Neural progenitor cell (in vitro differentiated cells): ENCODE measurements around the gene ARL5B. TPM values are rescaled to one million over a fixed set of nuclear protein-coding genes. Genes with fewer than 3 reads are reported as not detected.

ENCODE experiments used
- DNase-seq: peaks from one replicate; pipeline ENCODE4 v3.0.0-alpha.2; 2016; ENCODE audit warnings: low spot score
- H2AFZ ChIP-seq: fragments of 200-600 bp; sonication (generic); replicated peaks from 2 replicates; pipeline ENCODE4 v1.6.1; 2016; ENCODE audit warnings: antibody characterized with exemption
- H3F3A ChIP-seq: fragments of 200-600 bp; sonication (generic); 2 replicates; pipeline ENCODE4 v1.6.1; 2016; ENCODE audit warnings: antibody characterized with exemption, low read depth
- H3K27ac ChIP-seq: fragments of 200-600 bp; sonication (generic); 2 replicates; pipeline ENCODE4 v1.5.1; 2016; ENCODE audit warnings: mild to moderate bottlenecking
- H3K27me3 ChIP-seq: fragments of 200-600 bp; sonication (generic); 2 replicates; pipeline ENCODE4 v1.6.1; 2016; ENCODE audit warnings: mild to moderate bottlenecking, moderate library complexity
- H3K36me3 ChIP-seq: fragments of 200-600 bp; sonication (generic); 2 replicates; pipeline ENCODE4 v1.5.1; 2016
- H3K4me1 ChIP-seq: fragments of 200-600 bp; sonication (generic); 2 replicates; pipeline ENCODE4 v1.6.1; 2016; ENCODE audit warnings: mixed run types
- H3K4me2 ChIP-seq: fragments of 200-600 bp; sonication (generic); 2 replicates; pipeline ENCODE4 v1.6.1; 2016
- H3K4me3 ChIP-seq: fragments of 200-600 bp; sonication (generic); 2 replicates; pipeline ENCODE4 v1.5.1; 2016
- H3K79me2 ChIP-seq: fragments of 200-600 bp; sonication (generic); 2 replicates; pipeline ENCODE4 v1.6.1; 2016; ENCODE audit warnings: low read depth
- H3K9ac ChIP-seq: fragments of 200-600 bp; sonication (generic); 2 replicates; pipeline ENCODE4 v1.6.1; 2016
- H3K9me3 ChIP-seq: fragments of 200-600 bp; sonication (generic); 2 replicates; pipeline ENCODE4 v1.5.1; 2016; ENCODE audit warnings: low read depth
- H4K20me1 ChIP-seq: fragments of 200-600 bp; sonication (generic); 2 replicates; pipeline ENCODE4 v1.6.1; 2016; ENCODE audit warnings: low read depth
- H3K27ac Mint-ChIP-seq: 3 replicates; pipeline ENCODE4 v1.8.0; 2021; ENCODE audit warnings: mixed read lengths
- H3K27me3 Mint-ChIP-seq: 2 replicates; pipeline ENCODE4 v1.8.0; 2022; ENCODE audit warnings: low read depth, mild to moderate bottlenecking, inconsistent platforms, moderate library complexity, mixed read lengths; ENCODE audit not compliant: insufficient read depth
- H3K36me3 Mint-ChIP-seq: 3 replicates; pipeline ENCODE4 v1.8.0; 2021; ENCODE audit warnings: mixed read lengths
- H3K4me1 Mint-ChIP-seq: 3 replicates; pipeline ENCODE4 v1.8.0; 2021; ENCODE audit warnings: mixed read lengths
- H3K4me3 Mint-ChIP-seq: 3 replicates; pipeline ENCODE4 v1.8.0; 2021; ENCODE audit warnings: mild to moderate bottlenecking, moderate library complexity, mixed read lengths
- H3K9me3 Mint-ChIP-seq: 3 replicates; pipeline ENCODE4 v1.8.0; 2020; ENCODE audit warnings: mixed read lengths
- CTCF ChIP-seq: fragments of 200-600 bp; sonication (generic); IDR thresholded peaks from 2 replicates; pipeline ENCODE4 v1.5.1; 2017; ENCODE audit warnings: antibody characterized with exemption, mild to moderate bottlenecking
- EZH2 ChIP-seq: fragments of 200-600 bp; sonication (generic); IDR thresholded peaks from 2 replicates; pipeline ENCODE4 v1.6.1; 2017; ENCODE audit warnings: antibody characterized with exemption, mild to moderate bottlenecking, moderate library complexity
- total RNA-seq: library from RNA; depleted of rRNA; stranded (reverse); fragments of >200 nt; gene quantifications from 2 replicates; pipeline ENCODE4 v1.2.3, GENCODE V29; 2015; ENCODE audit warnings: low replicate concordance

Gene ARL5B
- total RNA-seq, 1 donor from 2014 or later = 108 TPM

GRCh38 chr10:18723801-18724200, 64.6 kb downstream of the ARL5B start:
- H3K36me3 Mint-ChIP-seq = no peaks in the 10 kb centered on the region
- Histone ChIP-seq H3K79me2 (no peaks in the 10 kb centered on the region), H3K9me3 (no peaks in the 10 kb centered on the region), H3K27ac (no peak overlapping the region), H3K9ac (no peak overlapping the region), H3K36me3 (no peaks in the 10 kb centered on the region), H4K20me1 (no peaks in the 10 kb centered on the region), H3K27me3 (no peaks in the 10 kb centered on the region), H2AFZ (no peak overlapping the region), H3F3A (no peaks in the 10 kb centered on the region), H3K4me1 (no peaks in the 10 kb centered on the region), H3K4me2 (no peak overlapping the region), H3K4me3 (no peak overlapping the region)
- H3K4me3 Mint-ChIP-seq = no peak overlapping the region
- TF ChIP-seq CTCF = no peak
- TF ChIP-seq EZH2 = no peak
- H3K4me1 Mint-ChIP-seq = no peaks in the 10 kb centered on the region
- no peak overlapping the region for H3K27ac Mint-ChIP-seq
- H3K27me3 Mint-ChIP-seq = peaks cover 7% of the 10 kb centered on the region
- H3K9me3 Mint-ChIP-seq = no peaks in the 10 kb centered on the region
- DNase-seq = no peak

Other genes starting within 250 kb of the ARL5B start
- gene NSUN6, start 7.8 kb upstream of the ARL5B start, total RNA-seq = 20.3 and 21.9 TPM in 2 replicates